GM12865 (cell line): ENCODE measurements around the gene NAXD.

Experiments
- DNase-seq: peaks from one replicate; pipeline ENCODE4 v3.0.0; 2010; ENCODE audit warnings: low read depth
- H3K4me3 ChIP-seq: 2 replicates; pipeline ENCODE4 v1.5.1; 2011; ENCODE audit warnings: mild to moderate bottlenecking, low read depth, low read length, control low read depth
- TF ChIP-seq, protein P1 (sequence below): IDR thresholded peaks from 2 replicates; pipeline ENCODE4 v1.5.1; 2011; ENCODE audit warnings: low read length, control low read depth, low read depth, inconsistent platforms; ENCODE audit not compliant: insufficient read depth; ENCODE audit errors: missing control alignments

The NAXD gene

DNA sequence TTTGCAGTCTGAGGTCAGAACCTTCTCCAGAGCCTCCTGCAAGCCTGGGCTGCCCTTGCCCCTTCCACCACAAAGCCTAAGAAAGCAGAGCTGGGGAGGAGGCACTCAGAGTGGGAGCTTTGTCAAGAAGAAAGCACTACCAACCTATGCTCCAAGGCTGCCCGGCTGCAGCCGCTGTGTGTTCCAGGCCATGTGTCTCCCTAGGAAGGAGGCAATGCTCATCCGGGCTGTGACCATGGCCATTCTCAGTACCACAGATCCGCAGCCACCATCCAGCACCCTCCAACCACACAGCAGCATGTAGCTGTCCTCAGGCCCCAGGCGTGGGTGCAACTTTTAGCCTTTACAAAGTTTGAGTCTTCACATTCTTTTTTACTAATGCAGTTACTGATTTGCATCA lies 68.6 kb downstream of the NAXD start:
- TF ChIP-seq, protein P1, sequence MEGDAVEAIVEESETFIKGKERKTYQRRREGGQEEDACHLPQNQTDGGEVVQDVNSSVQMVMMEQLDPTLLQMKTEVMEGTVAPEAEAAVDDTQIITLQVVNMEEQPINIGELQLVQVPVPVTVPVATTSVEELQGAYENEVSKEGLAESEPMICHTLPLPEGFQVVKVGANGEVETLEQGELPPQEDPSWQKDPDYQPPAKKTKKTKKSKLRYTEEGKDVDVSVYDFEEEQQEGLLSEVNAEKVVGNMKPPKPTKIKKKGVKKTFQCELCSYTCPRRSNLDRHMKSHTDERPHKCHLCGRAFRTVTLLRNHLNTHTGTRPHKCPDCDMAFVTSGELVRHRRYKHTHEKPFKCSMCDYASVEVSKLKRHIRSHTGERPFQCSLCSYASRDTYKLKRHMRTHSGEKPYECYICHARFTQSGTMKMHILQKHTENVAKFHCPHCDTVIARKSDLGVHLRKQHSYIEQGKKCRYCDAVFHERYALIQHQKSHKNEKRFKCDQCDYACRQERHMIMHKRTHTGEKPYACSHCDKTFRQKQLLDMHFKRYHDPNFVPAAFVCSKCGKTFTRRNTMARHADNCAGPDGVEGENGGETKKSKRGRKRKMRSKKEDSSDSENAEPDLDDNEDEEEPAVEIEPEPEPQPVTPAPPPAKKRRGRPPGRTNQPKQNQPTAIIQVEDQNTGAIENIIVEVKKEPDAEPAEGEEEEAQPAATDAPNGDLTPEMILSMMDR, result no peak
- no peak for DNase-seq
- no peak overlapping the region for H3K4me3 ChIP-seq

DNA sequence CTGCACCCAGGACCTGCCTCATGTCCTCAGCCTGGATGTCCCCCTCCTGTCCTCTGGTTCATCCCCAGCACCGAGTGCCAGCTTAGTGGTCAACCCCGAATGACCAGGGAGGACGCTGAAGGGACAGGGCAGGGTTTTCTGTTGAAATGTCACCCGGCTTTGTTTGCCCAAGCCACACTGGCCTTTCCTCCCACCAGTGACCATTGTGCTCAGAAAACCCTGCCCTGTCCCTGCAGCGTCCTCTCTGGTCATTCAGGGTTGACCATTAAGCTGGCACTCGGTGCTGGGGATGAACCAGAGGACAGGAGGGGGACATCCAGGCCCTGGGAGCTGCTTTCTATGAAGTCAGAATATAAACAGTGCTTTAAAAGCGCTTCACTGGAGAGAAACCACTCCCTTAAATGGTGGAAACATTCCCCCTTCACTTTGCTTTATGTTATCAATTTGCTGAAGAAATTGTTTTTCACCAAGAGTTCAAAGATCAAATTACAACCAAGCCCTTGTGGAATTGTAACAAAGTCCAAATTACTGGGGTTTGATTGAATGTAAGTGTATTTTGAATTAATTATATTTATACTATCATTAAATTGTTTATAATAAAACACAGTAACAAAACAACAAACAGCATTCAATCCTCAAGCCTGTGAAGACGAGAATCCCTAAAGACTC lies 69.2 kb downstream of the NAXD start:
- TF ChIP-seq, protein P1, result no peak
- DNase-seq, result no peak
- H3K4me3 ChIP-seq, result no peak overlapping the region

DNA sequence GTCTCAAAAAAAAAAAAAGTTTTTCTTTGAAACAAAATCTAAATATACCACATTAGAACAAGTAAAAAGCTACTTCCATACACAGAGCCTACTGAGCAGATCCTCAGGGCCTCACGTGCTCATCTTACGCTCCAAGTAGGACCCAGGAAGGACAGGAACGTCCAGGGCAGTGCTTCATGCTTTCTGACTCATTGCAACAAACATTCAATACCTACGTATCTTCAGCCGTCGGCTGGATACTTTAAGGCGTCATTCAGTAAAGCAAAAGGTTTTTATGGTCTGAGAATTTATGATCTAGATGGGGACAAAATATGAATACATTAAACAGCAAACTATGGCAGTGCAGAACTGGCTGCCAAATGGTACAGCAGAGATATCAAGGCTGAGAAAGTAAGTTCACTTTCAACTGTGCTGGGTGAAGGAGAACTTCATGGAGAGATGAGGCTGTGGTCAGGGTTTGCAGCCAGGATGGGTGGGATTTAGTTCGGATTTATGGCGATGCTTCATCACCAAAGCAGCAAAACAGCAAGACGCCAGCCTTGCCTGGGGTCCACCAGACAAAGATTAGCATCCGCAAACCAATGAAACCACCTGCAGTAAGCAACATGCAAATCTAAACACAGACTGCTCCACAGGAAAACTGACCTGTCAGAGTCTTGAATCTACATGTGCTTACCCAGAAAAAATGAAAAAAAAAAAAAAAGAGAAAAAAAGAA lies 70.1 kb downstream of the NAXD start:
- no peak for DNase-seq
- TF ChIP-seq, protein P1, result no peak
- H3K4me3 ChIP-seq, result no peak overlapping the region

DNA sequence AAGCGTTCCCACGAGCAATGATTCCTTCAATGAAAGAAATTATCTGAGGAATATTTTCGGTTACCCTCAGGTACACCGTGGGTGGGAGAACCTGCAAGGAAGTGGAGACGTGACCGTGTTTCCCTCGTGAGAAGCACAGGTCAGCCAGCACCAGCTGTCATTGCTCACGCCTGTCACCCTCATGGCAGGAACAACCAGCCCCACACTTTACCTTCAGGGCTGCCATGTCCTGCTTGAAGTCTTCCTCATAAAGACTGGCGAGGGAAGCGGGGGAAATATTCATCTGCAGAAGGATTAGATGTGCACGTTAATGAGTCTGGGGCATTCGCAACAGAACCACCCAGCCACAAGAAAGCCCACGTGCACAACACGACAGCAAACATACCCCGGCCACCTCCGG lies 72.4 kb downstream of the NAXD start:
- no peak for DNase-seq
- TF ChIP-seq, protein P1, result no peak
- H3K4me3 ChIP-seq, result no peak overlapping the region

DNA sequence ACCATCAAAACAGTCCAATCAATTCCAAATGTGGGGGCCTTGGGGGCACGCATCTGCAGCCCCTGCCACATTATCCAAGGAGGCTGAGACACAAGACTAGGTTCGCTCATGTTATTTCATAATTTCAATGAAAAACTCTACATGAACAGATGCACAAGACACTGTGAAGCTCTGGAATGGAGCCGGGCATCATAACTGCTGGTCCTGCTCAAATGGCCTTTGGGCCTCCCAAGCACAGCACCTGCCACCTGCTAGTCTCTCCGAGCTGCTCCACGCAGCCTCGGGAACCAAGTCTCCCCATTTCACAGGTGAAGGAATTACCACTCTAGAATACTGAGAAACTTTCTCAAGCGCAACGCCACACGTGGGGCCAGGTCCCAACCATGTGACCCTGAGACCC lies 73.7 kb downstream of the NAXD start:
- H3K4me3 ChIP-seq, result no peak overlapping the region
- DNase-seq, result no peak
- TF ChIP-seq, protein P1, result no peak
